Omental fat pad (tissue), 4 donors: ENCODE measurements around the gene MPND. TPM values are rescaled to one million over a fixed set of nuclear protein-coding genes. Genes with fewer than 3 reads are reported as not detected.

Experiments
- ATAC-seq: fragments of 150-250 bp; one replicate; pipeline ENCODE4 v1.9.1; 2016; ENCODE audit warnings: mild to moderate bottlenecking, moderate library complexity; ENCODE audit not compliant: low FRiP score
- DNase-seq: peaks from one replicate; pipeline ENCODE4 v3.0.0-alpha.2; 2019; ENCODE audit warnings: low spot score
- CTCF ChIP-seq, 3 donors: fragments of 450-650 bp; IDR thresholded peaks; one replicate each; pipeline ENCODE4 v1.5.1; 2016 to 2017; ENCODE audit warnings: antibody characterized with exemption in 3 of 3, mild to moderate bottlenecking in 3 of 3, moderate library complexity in 2 of 3
- total RNA-seq, 4 donors: library from RNA; depleted of rRNA; stranded (reverse); fragments of >200 nt; gene quantifications; one replicate each; pipeline ENCODE4 v1.1.0, GENCODE V29; 2016

MPND gene
- total RNA-seq, 4 donors from 2014 or later, result 3.5 to 7.1 (median 6.0) TPM

DNA sequence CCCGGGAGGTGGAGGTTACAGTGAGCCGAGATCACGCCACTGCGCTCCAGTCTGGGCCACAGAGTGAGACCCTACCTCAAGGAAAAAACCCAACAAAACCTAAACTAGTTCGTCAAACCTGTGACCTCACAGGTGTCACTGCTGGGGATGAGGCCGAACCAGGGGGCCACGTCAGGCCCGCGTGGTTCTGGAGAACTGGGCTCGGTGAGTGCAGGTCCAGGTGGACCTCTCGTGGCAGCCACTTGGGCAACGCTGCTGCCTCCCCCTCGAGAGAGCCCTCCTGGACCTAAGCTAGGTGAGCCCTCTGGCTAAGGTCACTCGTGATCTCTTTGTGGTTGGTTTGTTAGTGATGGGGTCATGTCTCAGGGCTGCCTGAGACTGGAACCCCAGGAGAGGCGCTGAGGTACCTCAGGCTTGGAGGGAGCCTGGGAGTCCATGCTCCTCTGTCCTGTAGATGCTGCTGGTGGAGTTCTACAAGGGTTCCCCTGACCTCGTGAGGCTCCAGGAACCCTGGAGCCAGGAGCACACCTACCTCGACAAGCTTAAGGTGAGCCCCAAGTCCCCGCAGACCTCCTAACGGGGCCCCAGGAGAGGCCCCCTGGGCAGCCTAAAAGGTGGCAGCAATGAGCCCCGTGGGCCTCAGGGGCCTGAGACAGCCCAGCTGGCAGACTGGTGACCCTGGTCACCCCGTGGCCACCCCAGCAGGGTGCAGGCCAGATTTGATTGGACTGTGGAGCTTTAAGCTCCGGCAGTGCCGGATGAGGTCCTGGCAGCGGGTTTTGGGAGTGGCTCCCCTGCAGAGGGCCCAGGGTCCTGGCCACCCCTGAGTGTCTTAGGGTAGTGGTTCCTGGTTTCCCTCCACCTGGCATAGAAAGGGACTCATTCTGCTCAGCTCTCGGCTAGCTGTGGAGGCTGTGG is 15.6 kb downstream of the MPND start:
- DNase-seq, result no peak
- ATAC-seq, result no peak
- TF ChIP-seq CTCF (IDR thresholded peaks at IDR 0.05), result no peak

DNA sequence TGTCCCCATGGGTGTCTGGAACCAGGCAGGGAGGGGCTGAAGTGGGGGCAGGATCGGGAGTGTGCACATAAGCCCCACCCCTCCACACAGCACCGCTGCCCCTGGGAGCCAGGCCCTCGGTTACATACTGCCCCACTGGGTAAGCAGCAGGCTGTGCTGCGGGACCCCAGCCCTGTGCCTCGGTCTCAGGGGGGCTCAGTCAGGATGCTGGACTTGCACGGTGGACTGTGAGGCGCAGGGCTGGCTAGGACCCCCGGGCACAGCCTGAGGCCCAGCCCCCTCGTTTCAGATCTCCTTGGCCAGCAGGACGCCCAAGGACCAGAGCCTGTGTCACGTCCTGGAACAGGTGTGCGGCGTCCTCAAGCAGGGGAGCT is 16.3 kb downstream of the MPND start:
- TF ChIP-seq CTCF (IDR thresholded peaks at IDR 0.05), result no peak
- ATAC-seq (no peak), DNase-seq (no peak)

DNA sequence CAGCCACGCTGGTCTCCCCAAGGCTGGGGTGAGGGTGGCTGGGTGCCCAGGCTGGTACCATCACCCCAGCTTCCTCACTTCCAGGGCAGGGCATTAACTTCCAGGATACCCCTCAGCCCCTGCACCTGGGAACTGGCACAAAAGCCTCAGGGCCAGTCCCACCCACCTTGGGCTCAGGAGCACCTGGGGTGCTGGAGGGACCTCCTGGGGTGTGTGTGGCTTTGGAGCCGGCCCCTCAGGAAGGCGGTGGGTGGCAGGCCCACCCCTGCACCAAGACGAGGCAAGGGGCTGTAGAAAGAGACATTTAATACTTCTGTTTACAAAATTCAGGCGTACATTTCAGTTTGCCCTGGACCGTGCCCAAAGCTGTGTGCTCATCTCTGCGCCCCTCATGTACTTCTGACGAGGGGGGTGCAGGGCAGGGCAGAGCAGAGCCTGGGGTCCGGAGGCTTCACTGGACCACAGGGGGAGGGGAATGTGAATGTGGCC is 16.8 kb downstream of the MPND start:
- no peak for DNase-seq
- ATAC-seq, result no peak
- no peak for TF ChIP-seq CTCF (IDR thresholded peaks at IDR 0.05)

GRCh38 chr19:4360641-4361151 is 17.3 kb downstream of the MPND start:
- ATAC-seq, result no peak
- DNase-seq, result no peak
- no peak for TF ChIP-seq CTCF (IDR thresholded peaks at IDR 0.05)

DNA sequence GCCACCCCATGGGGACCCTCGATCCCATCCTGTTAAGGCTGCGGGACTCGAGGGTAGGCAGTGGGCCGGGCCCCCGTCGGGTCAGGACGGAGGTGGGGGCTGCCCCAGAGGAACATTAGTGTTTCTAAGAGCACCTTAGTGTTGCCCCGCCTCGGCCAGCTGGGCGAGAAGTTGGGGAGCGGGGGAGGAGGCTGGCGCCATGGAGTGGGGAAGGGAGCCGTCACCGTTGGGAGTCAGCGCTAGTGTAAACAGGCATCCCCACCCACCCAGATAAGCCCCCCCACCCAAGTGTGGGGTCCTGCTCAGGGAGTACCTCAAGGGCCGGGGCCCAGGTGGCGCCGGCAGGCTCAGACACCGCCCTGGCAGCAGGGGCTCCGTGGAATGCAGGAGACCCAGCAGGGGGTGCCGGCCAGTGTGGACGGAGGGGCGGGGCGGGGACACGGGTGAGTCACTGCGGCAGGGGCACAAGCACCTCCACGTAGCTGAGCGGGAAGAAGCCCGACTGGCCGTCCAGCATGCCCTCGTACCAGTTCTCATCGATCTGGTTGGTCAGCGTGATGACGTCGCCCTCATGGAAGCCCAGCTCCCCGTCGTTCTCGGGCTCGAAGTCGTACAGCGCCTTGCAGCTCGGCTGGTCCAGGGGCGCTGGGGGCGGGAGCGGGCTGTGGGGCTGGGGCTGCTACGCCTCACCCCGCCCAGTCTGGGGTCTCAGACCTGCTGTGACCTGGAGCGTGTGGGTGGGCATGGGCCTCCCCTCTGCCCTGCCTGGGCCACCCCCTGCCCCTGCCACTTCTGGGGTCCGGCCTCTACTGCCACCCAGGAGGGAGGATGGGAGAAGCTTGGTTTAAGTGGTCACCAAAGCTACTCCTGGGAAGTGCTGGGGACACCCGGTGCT is 18.0 kb downstream of the MPND start:
- ATAC-seq (no peak), DNase-seq (no peak)
- TF ChIP-seq CTCF (IDR thresholded peaks at IDR 0.05), result no peak

- no peak for TF ChIP-seq CTCF (IDR thresholded peaks at IDR 0.05)
- ATAC-seq (no peak), DNase-seq (no peak)
Measured at GRCh38 chr19:4362101-4362828, 18.9 kb downstream of the MPND start.
